K562 (cell line): ENCODE results near the gene SP2. TPM values are rescaled to one million over a fixed set of nuclear protein-coding genes. Genes with fewer than 3 reads are reported as not detected.

ENCODE experiments used
- ASH1L ChIP-seq: fragments of 450-650 bp; IDR thresholded peaks from 2 replicates; pipeline ENCODE4 v1.6.1; 2018; ENCODE audit warnings: borderline replicate concordance, mild to moderate bottlenecking, low read depth; ENCODE audit not compliant: partially characterized antibody
- CEBPB ChIP-seq: fragments of 450-650 bp; IDR thresholded peaks from 2 replicates; pipeline ENCODE4 v1.6.1; 2016; ENCODE audit warnings: missing genetic modification characterization, missing compliant biosample characterization
- FOSL1 ChIP-seq: fragments of 200-800 bp; sonication (Bioruptor generic); conservative IDR thresholded peaks from 2 replicates; pipeline ENCODE4 v1.6.1; 2016; ENCODE audit warnings: missing genetic modification characterization, missing compliant biosample characterization
- HMG20B ChIP-seq: fragments of 250-450 bp; sonication (Bioruptor Pico); IDR thresholded peaks from 2 replicates; pipeline ENCODE4 v1.5.0; 2021; ENCODE audit warnings: mild to moderate bottlenecking
- MAFF ChIP-seq: IDR thresholded peaks from 2 replicates; pipeline ENCODE4 v1.6.1; 2012; ENCODE audit warnings: low read length, improper control_type of control experiment
- MEF2A ChIP-seq: IDR thresholded peaks from 2 replicates; pipeline ENCODE4 v1.6.1; 2011; ENCODE audit warnings: low read depth, mild to moderate bottlenecking, low read length, moderate library complexity; ENCODE audit not compliant: control insufficient read depth
- RBM25 ChIP-seq: fragments of 200-400 bp; formaldehyde crosslinking; IDR thresholded peaks from 2 replicates; pipeline ENCODE4 v1.6.1; 2018; ENCODE audit warnings: low read length, low read depth, moderate library complexity; ENCODE audit not compliant: severe bottlenecking
- SUPT5H ChIP-seq: fragments of 450-650 bp; IDR thresholded peaks from 2 replicates; pipeline ENCODE4 v1.6.1; 2016
- ZNF699 ChIP-seq: fragments of 250-450 bp; sonication (Bioruptor Pico); IDR thresholded peaks from 2 replicates; pipeline ENCODE4 v1.8.0; 2021; ENCODE audit warnings: mild to moderate bottlenecking, moderate library complexity; ENCODE audit not compliant: insufficient replicate concordance
- polyA plus RNA-seq, 8 experiments: library from polyadenylated mRNA; depleted of rRNA in 4 of 8; stranded (reverse) in 5 of 8; unstranded in 3 of 8; fragments of >200 nt; fragmentation: Nextera tagmentation in 2 of 8; fragmentation: Illumina TruSeq in 1 of 8; extraction: Ambion mirVana in 2 of 8; extraction: Trizol in 1 of 8; gene quantifications; 2 replicates each; pipeline versions ENCODE4 v1.2.1 to v1.2.3, GENCODE V29; 2011 to 2014; ENCODE audit warnings: inconsistent platforms in 1 of 8, missing spikeins in 1 of 8
- total RNA-seq, 7 experiments: library from RNA; depleted of rRNA in 6 of 7; stranded (reverse); fragments of >200 nt in 6 of 7; fragmentation: Illumina TruSeq in 2 of 7; extraction: Trizol in 2 of 7; gene quantifications; 2 replicates each; pipeline versions ENCODE4 v1.2.1 to v1.2.3, GENCODE V29; 2011 to 2021; ENCODE audit warnings: low replicate concordance in 1 of 7
- TF ChIP-seq, protein P1 (sequence below): sonication (generic); IDR thresholded peaks from 2 replicates; pipeline ENCODE4 v1.6.1; 2016
- TF ChIP-seq, protein P2 (sequence below): fragments of 450-650 bp; IDR thresholded peaks from one replicate; pipeline ENCODE4 v1.6.1; 2018; ENCODE audit warnings: mild to moderate bottlenecking, moderate library complexity; ENCODE audit not compliant: partially characterized antibody
- TF ChIP-seq, protein P3 (sequence below), 2 experiments: IDR thresholded peaks in 1 of 2; conservative IDR thresholded peaks in 1 of 2; 2 replicates each; pipeline ENCODE4 v1.6.1; 2016; ENCODE audit warnings: low read depth in 2 of 2, mild to moderate bottlenecking in 1 of 2, missing compliant biosample characterization in 1 of 2, missing genetic modification characterization in 1 of 2, moderate library complexity in 1 of 2

The SP2 gene
- total and polyA plus RNA-seq, 9 of the 15 experiments (the other 6 are each of a cell fraction or from before 2014, with no cell fraction given), result 0.77 to 22.3 (median 2.3) TPM

DNA sequence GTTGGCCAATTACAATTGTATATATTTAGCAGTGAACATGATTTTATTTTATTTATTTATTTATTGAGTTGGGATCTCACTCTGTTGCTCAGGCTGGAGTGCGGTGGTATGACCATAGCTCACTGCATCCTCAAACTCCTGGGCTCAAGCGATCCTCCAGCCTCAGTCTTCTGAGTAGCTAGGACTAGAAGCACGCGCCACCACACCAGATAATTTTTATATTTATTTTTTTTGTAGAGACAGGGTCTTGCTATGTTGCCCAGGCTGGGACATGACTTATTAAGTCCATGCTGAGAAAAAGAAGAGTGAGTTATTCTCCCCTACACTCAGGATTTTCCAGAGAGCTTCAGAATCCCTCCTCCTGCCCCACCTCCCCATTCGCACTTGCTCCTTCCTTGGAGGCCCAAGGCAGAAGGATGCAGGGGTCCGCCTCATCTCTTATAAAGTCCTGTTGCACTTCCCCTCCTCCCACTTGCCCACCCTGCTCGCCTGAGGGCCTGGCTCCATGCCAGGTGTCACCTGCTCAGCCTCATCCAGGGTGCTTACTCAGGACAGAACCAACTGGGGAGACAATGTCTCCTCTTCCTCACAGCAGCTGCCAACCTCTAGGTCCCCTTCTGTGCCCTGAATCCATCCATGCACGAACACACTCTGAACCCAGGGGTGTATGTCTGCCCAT lies 16.1 kb upstream of the SP2 start (continued):
- TF ChIP-seq CEBPB (tag) (no peak), MEF2A (no peak), FOSL1 (tag) (no peak), MAFF (no peak), HMG20B (CRISPR knock-in tag) (no peak), ZNF699 (CRISPR knock-in tag) (no peak), SUPT5H (no peak), ASH1L (no peak), RBM25 (peak; percentile 63)
- TF ChIP-seq, protein P1, sequence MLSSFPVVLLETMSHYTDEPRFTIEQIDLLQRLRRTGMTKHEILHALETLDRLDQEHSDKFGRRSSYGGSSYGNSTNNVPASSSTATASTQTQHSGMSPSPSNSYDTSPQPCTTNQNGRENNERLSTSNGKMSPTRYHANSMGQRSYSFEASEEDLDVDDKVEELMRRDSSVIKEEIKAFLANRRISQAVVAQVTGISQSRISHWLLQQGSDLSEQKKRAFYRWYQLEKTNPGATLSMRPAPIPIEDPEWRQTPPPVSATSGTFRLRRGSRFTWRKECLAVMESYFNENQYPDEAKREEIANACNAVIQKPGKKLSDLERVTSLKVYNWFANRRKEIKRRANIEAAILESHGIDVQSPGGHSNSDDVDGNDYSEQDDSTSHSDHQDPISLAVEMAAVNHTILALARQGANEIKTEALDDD, result no peak
- TF ChIP-seq, protein P2, sequence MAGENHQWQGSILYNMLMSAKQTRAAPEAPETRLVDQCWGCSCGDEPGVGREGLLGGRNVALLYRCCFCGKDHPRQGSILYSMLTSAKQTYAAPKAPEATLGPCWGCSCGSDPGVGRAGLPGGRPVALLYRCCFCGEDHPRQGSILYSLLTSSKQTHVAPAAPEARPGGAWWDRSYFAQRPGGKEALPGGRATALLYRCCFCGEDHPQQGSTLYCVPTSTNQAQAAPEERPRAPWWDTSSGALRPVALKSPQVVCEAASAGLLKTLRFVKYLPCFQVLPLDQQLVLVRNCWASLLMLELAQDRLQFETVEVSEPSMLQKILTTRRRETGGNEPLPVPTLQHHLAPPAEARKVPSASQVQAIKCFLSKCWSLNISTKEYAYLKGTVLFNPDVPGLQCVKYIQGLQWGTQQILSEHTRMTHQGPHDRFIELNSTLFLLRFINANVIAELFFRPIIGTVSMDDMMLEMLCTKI, result no peak
- TF ChIP-seq, protein P3, sequence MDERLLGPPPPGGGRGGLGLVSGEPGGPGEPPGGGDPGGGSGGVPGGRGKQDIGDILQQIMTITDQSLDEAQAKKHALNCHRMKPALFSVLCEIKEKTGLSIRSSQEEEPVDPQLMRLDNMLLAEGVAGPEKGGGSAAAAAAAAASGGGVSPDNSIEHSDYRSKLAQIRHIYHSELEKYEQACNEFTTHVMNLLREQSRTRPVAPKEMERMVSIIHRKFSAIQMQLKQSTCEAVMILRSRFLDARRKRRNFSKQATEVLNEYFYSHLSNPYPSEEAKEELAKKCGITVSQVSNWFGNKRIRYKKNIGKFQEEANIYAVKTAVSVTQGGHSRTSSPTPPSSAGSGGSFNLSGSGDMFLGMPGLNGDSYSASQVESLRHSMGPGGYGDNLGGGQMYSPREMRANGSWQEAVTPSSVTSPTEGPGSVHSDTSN (CRISPR knock-in tag; IDR thresholded peaks at IDR 0.05; ENCODE audit: low read depth), result no peak
- TF ChIP-seq, protein P3 (tag; conservative IDR thresholded peaks at IDR 0.05; ENCODE audit: low read depth), result no peak
- TF ChIP-seq, all 486 proteins: peak for 4
